Skeletal muscle tissue (tissue), 4 donors: Measurements from ENCODE around the gene GALNT5. TPM values are rescaled to one million over a fixed set of nuclear protein-coding genes. Genes with fewer than 3 reads are reported as not detected.
"Not testable (repeated sequence)": the region's sequence is repeated elsewhere in the genome, so short reads cannot be mapped to it uniquely, and the experiment has no call there.

ENCODE experiments used
- H3K27ac ChIP-seq: one replicate; pipeline ENCODE4 v1.7.0; 2013; ENCODE audit warnings: mild to moderate bottlenecking, low read depth, low read length, inconsistent platforms
- H3K27me3 ChIP-seq, 3 donors: one replicate each; pipeline ENCODE4 v1.7.0; 2013; ENCODE audit warnings: low read length in 3 of 3; ENCODE audit not compliant: control insufficient read depth in 3 of 3, insufficient read depth in 3 of 3
- H3K36me3 ChIP-seq, 3 donors: one replicate each; pipeline ENCODE4 v1.7.0; 2013; ENCODE audit warnings: low read length in 3 of 3; ENCODE audit not compliant: control insufficient read depth in 3 of 3, insufficient read depth in 3 of 3
- H3K4me1 ChIP-seq, 3 donors: one replicate each; pipeline ENCODE4 v1.7.0; 2013; ENCODE audit warnings: low read length in 3 of 3, mild to moderate bottlenecking in 3 of 3; ENCODE audit not compliant: control insufficient read depth in 3 of 3, insufficient read depth in 3 of 3
- H3K4me3 ChIP-seq, 3 donors: one replicate each; pipeline ENCODE4 v1.7.0; 2013; ENCODE audit warnings: low read length in 3 of 3
- H3K9ac ChIP-seq, 3 donors: one replicate each; pipeline ENCODE4 v1.7.0; 2013; ENCODE audit warnings: low read length in 3 of 3, mild to moderate bottlenecking in 3 of 3, moderate library complexity in 2 of 3, low read depth in 1 of 3
- H3K9me3 ChIP-seq, 3 donors: one replicate each; pipeline ENCODE4 v1.7.0; 2013; ENCODE audit warnings: low read length in 3 of 3; ENCODE audit not compliant: control insufficient read depth in 3 of 3
- total RNA-seq: library from RNA; depleted of rRNA; stranded (reverse); fragments of >200 nt; gene quantifications from one replicate; pipeline ENCODE4 v1.2.3, GENCODE V29; 2014
- donor health status: Osteomylitis.

GALNT5 gene
- 3.1 TPM for total RNA-seq

GRCh38 chr2:157257312-157258252 lies at the start of gene GALNT5:
Gene GALNT5 (plus strand): TSS chr2:157257705. CDS start chr2:157258083, 378 bp downstream.
- Histone ChIP-seq H3K4me1 (peaks cover 8 to 9% (median 9%) of the 10 kb centered on the region in 3 donors), H3K9ac (peak within 1 kb of the TSS in 1 of 3 donors; percentile 55), H3K9me3 (no peaks in the 10 kb centered on the region), H3K36me3 (no peaks in the 10 kb centered on the region), H3K27ac (no peak within 1 kb of the TSS), H3K4me3 (peak within 1 kb of the TSS; percentile 50 to 68 (median 56)), H3K27me3 (no peaks in the 10 kb centered on the region)

GRCh38 chr2:157216286-157216965 lies 41.1 kb upstream of the GALNT5 start:
- no peak overlapping the region for H3K27ac ChIP-seq
- H3K4me3 ChIP-seq, result no peak overlapping the region
- no peaks in the 10 kb centered on the region for H3K9me3 ChIP-seq
- H3K27me3 ChIP-seq, result no peaks in the 10 kb centered on the region
- H3K4me1 ChIP-seq, result no peaks in the 10 kb centered on the region
- H3K9ac ChIP-seq, result no peak overlapping the region
- H3K36me3 ChIP-seq, result no peaks in the 10 kb centered on the region

DNA sequence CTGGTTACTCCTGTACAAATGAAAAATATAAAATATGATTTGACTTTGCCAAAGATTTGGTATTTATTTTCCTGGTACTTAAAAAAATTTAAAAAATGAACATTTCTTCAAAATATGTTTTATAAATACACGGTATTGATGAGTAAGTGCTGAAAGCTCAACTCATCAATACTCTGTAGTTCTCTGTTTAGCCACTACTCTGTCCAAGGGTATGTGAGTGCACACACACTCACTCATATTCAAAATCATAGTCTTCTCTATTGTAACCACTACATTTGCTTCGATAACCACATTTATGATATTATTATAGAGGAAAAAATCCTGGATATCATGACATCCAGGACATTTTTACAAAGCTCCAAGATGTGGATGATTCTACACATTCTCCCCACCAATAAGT lies 40.1 kb upstream of the GALNT5 start:
- no peaks in the 10 kb centered on the region for H3K27me3 ChIP-seq
- H3K4me1 ChIP-seq, result no peaks in the 10 kb centered on the region
- H3K9me3 ChIP-seq, result no peaks in the 10 kb centered on the region
- H3K4me3 ChIP-seq, result no peak overlapping the region
- H3K36me3 ChIP-seq, result no peaks in the 10 kb centered on the region
- no peak overlapping the region for H3K27ac ChIP-seq
- no peak overlapping the region for H3K9ac ChIP-seq

DNA sequence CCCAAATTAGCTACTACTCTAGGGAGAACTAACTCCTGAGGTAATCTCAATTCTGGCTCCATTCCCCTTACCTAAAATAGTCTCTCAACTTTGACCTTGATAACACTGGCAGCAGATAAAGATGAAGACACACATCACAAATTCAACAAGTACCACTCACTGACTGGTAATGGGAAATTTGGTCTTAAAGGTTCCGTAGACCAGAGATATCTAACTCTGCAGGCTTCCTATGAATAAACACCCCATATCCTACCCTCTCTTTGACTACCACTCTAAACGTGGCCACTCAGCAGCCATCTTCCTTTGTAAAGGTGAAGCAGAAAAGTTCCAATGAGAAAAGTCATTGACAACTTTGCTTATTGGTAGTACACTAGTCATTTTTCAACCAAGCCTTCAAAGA lies 38.6 kb upstream of the GALNT5 start:
- Histone ChIP-seq H3K9ac (no peak overlapping the region), H3K36me3 (no peaks in the 10 kb centered on the region), H3K4me1 (no peaks in the 10 kb centered on the region), H3K27ac (no peak overlapping the region), H3K27me3 (no peaks in the 10 kb centered on the region), H3K9me3 (no peaks in the 10 kb centered on the region), H3K4me3 (no peak overlapping the region)

DNA sequence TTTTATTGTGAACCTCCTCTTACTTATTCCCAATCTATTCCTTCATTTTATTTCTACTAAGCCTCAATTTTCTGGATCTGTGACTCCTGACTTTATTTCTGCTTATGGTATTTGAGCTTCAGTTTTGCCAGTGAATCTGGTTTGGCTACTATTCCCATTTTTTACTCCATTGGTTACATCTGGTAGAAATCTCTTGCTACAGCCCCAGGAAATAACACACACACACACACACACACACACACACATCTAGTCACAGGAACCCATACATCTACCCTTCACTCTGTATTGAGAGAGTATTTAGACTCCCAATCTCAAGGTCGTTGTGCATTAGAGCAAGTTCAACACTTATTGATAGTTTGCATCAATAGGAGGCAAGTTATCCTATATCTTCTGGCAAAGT lies 37.0 kb upstream of the GALNT5 start:
- Histone ChIP-seq H3K27ac (no peak overlapping the region), H3K27me3 (no peaks in the 10 kb centered on the region), H3K4me3 (no peak overlapping the region), H3K4me1 (no peaks in the 10 kb centered on the region), H3K36me3 (no peaks in the 10 kb centered on the region), H3K9me3 (no peaks in the 10 kb centered on the region), H3K9ac (no peak overlapping the region)

- Histone ChIP-seq H3K27me3 (no peaks in the 10 kb centered on the region), H3K9me3 (no peaks in the 10 kb centered on the region), H3K9ac (no peak overlapping the region), H3K36me3 (no peaks in the 10 kb centered on the region), H3K27ac (no peak overlapping the region), H3K4me1 (no peaks in the 10 kb centered on the region), H3K4me3 (no peak overlapping the region)
Measured at GRCh38 chr2:157221394-157221988, 36.0 kb upstream of the GALNT5 start.

GRCh38 chr2:157223624-157224205 lies 33.8 kb upstream of the GALNT5 start:
- Histone ChIP-seq H3K27ac (no peak overlapping the region), H3K4me1 (no peaks in the 10 kb centered on the region), H3K4me3 (no peak overlapping the region), H3K9me3 (no peaks in the 10 kb centered on the region), H3K27me3 (no peaks in the 10 kb centered on the region), H3K9ac (no peak overlapping the region), H3K36me3 (no peaks in the 10 kb centered on the region)

- not testable (repeated sequence) for H3K27ac ChIP-seq, H3K36me3 ChIP-seq, H3K9ac ChIP-seq, H3K4me1 ChIP-seq, H3K9me3 ChIP-seq, H3K4me3 ChIP-seq, H3K27me3 ChIP-seq
Measured at GRCh38 chr2:157224448-157224847, 33.1 kb upstream of the GALNT5 start.

- Histone ChIP-seq H3K9ac (no peak overlapping the region), H3K4me3 (no peak overlapping the region), H3K9me3 (no peaks in the 10 kb centered on the region), H3K4me1 (no peaks in the 10 kb centered on the region), H3K27ac (no peak overlapping the region), H3K36me3 (no peaks in the 10 kb centered on the region), H3K27me3 (no peaks in the 10 kb centered on the region)
Measured at GRCh38 chr2:157227592-157227991, 29.9 kb upstream of the GALNT5 start.
